Hepatocyte (in vitro differentiated cells): ENCODE measurements around the gene SEMA6C. TPM values are rescaled to one million over a fixed set of nuclear protein-coding genes. Genes with fewer than 3 reads are reported as not detected.

Source experiments
- DNase-seq: peaks from one replicate; pipeline ENCODE4 v3.0.0-alpha.2; 2016; ENCODE audit warnings: low spot score
- H2AFZ ChIP-seq: fragments of 200-600 bp; sonication (generic); 2 replicates; pipeline ENCODE4 v1.6.0; 2016; ENCODE audit warnings: antibody characterized with exemption, mild to moderate bottlenecking
- H3K27ac ChIP-seq: fragments of 200-600 bp; sonication (generic); 2 replicates; pipeline ENCODE4 v1.5.1; 2016; ENCODE audit warnings: mild to moderate bottlenecking
- H3K27me3 ChIP-seq: fragments of 200-600 bp; sonication (generic); 2 replicates; pipeline ENCODE4 v1.6.1; 2016
- H3K36me3 ChIP-seq: fragments of 200-600 bp; sonication (generic); replicated peaks from 2 replicates; pipeline ENCODE4 v1.5.1; 2016; ENCODE audit warnings: low read depth; ENCODE audit not compliant: insufficient read depth
- H3K4me1 ChIP-seq: fragments of 200-600 bp; sonication (generic); 2 replicates; pipeline ENCODE4 v1.5.1; 2016; ENCODE audit warnings: mild to moderate bottlenecking, moderate library complexity; ENCODE audit not compliant: insufficient read depth
- H3K4me2 ChIP-seq: fragments of 200-600 bp; sonication (generic); 2 replicates; pipeline ENCODE4 v1.6.0; 2016
- H3K4me3 ChIP-seq: fragments of 200-600 bp; sonication (generic); 2 replicates; pipeline ENCODE4 v1.5.1; 2016; ENCODE audit warnings: mild to moderate bottlenecking
- H3K79me2 ChIP-seq: fragments of 200-600 bp; sonication (generic); 2 replicates; pipeline ENCODE4 v1.6.0; 2017; ENCODE audit warnings: mild to moderate bottlenecking
- H3K9me2 ChIP-seq: fragments of 200-600 bp; sonication (generic); replicated peaks from 2 replicates; pipeline ENCODE4 v1.6.0; 2017; ENCODE audit warnings: mild to moderate bottlenecking; ENCODE audit not compliant: insufficient read depth
- H3K9me3 ChIP-seq: fragments of 200-600 bp; sonication (generic); 2 replicates; pipeline ENCODE4 v1.5.1; 2016; ENCODE audit warnings: low read depth, mild to moderate bottlenecking
- H4K20me1 ChIP-seq: fragments of 200-600 bp; sonication (generic); 2 replicates; pipeline ENCODE4 v1.6.0; 2016; ENCODE audit warnings: mild to moderate bottlenecking; ENCODE audit not compliant: insufficient read depth, poor library complexity, severe bottlenecking
- CTCF ChIP-seq: fragments of 200-600 bp; sonication (generic); IDR thresholded peaks from 2 replicates; pipeline ENCODE4 v1.5.1; 2016; ENCODE audit warnings: antibody characterized with exemption, mild to moderate bottlenecking; ENCODE audit not compliant: poor library complexity
- EZH2 ChIP-seq: fragments of 200-600 bp; sonication (generic); IDR thresholded peaks from 2 replicates; pipeline ENCODE4 v1.6.1; 2016; ENCODE audit warnings: antibody characterized with exemption, mild to moderate bottlenecking, borderline replicate concordance
- EZH2phosphoT487 ChIP-seq: fragments of 200-600 bp; sonication (generic); IDR thresholded peaks from one replicate; pipeline ENCODE4 v1.6.1; 2018; ENCODE audit warnings: antibody characterized with exemption, mild to moderate bottlenecking, low read depth, moderate library complexity; ENCODE audit not compliant: unreplicated experiment, severe bottlenecking
- WGBS: methylation state at CpG from one replicate; pipeline ENCODE4 v1.1.6; 2016; ENCODE audit warnings: low lambda C conversion rate; ENCODE audit errors: missing lambda C conversion rate; 5-methylcytosine and 5-hydroxymethylcytosine counted together
- polyA plus RNA-seq: library from polyadenylated mRNA; unstranded; fragments of >200 nt; fragmentation: Nextera tagmentation; extraction: Ambion mirVana; gene quantifications from 2 replicates; pipeline ENCODE4 v1.2.1, GENCODE V29; 2016
- total RNA-seq: library from RNA; depleted of rRNA; stranded (reverse); fragments of >200 nt; gene quantifications from 2 replicates; pipeline ENCODE4 v1.2.3, GENCODE V29; 2014

Gene SEMA6C
- total and polyA plus RNA-seq, 2 experiments from 2014 or later, result 25.1 to 41.6 TPM

DNA sequence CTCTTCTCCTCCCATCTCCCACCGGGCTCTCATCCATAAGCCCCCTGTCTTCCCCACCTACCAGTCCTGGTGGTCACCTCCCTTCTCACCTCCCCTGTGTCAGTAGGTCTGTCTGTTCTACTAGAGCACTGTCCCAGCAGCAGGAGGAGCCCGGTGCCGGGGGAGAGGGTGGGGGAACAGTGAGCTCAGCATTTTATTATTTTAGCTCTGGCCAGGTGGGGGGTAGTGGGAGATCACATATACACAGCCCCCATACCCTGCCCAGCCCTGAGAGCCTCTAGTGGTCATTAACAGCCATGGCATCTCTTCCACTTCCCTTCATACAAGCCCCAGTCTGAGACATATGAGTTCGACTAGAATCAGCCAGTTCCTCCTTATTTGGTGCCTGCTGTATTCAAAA, 29.4 kb upstream of the SEMA6C start, which contains the start of gene TMOD4:
Gene TMOD4 (minus strand): TSS at position 119 of the 400 bp plus-strand sequence. CDS start 1,106 bp downstream, outside the sequence.
- Histone ChIP-seq H3K4me3 (no peak within 1 kb of the TSS), H3K27ac (no peak within 1 kb of the TSS), H3K79me2 (no peaks in the 10 kb centered on the region), H3K9me2 (no peaks in the 10 kb centered on the region), H3K27me3 (no peaks in the 10 kb centered on the region), H3K4me1 (no peaks in the 10 kb centered on the region), H3K36me3 (no peaks in the 10 kb centered on the region), H3K9me3 (no peaks in the 10 kb centered on the region), H2AFZ (no peak within 1 kb of the TSS), H4K20me1 (no peaks in the 10 kb centered on the region), H3K4me2 (no peak within 1 kb of the TSS)
- no peak for TF ChIP-seq EZH2
- TF ChIP-seq CTCF, result peak; percentile 27
- 77% methylated on average over 4 of the region's 4 CpGs for WGBS
- peak; percentile 30 for DNase-seq

DNA sequence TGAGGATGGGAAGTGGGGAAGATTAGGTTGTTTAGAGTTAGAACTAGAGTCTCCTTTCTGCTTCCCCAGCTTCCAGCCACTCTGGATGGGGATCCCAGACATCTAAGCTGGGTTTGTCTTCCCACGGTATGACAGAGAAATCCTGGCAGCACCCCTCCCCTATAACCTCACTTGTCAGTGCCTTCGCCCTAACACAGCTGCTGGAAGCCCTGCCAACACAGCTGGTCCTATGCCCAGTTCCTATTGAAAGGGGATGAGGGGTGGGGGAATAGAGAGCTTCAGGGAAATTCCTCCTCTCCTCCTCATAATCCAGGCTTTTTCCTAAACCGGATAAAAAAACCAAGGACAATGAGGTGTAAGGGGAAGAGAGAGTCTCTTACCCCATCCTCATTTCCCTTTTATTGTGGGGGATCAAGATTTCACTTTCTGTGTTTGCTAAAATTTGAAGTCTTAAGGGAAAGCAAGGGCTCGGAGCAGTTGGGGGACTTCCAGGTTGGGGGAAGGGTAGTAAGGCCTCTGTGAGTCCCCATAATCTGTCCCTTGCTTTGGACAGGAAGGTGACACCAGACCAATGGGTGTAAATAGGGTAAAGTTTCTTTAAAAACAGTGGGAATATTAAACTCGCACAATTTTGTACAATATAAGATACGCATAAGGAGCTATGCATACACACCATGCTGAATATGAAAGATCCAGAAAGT, 28.8 kb upstream of the SEMA6C start:
- no peaks in the 10 kb centered on the region for H3K79me2 ChIP-seq
- no peaks in the 10 kb centered on the region for H3K9me2 ChIP-seq
- no peak overlapping the region for H2AFZ ChIP-seq
- no peaks in the 10 kb centered on the region for H3K27me3 ChIP-seq
- no peak for DNase-seq
- no peak overlapping the region for H3K27ac ChIP-seq
- WGBS, result 88% methylated on average over 6 of the region's 6 CpGs
- no peaks in the 10 kb centered on the region for H3K4me1 ChIP-seq
- no peak overlapping the region for H3K4me2 ChIP-seq
- no peaks in the 10 kb centered on the region for H3K9me3 ChIP-seq
- H3K4me3 ChIP-seq, result no peak overlapping the region
- no peaks in the 10 kb centered on the region for H4K20me1 ChIP-seq
- no peak for TF ChIP-seq EZH2
- TF ChIP-seq CTCF, result no peak
- no peak for TF ChIP-seq EZH2phosphoT487
- no peaks in the 10 kb centered on the region for H3K36me3 ChIP-seq

DNA sequence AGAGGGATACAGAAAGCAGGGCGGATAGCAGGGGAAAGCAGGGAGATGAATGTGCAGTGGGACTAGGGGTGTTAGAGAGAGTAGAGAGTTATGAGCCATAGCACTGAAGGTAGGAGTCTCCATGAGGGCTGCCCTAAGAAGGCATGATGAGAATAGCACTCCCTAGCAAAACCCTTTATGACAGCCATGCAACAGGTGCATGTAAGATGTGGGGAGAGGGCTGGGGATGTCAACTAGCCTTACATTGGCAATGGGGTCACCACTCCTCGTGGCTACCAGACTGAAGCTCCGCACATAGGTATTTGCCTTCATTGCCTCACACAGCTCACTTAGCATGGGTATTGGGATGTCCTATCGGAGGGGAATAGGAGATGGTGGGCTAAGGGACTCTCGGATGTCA, 24.8 kb upstream of the SEMA6C start:
- Histone ChIP-seq H3K4me3 (no peak overlapping the region), H3K9me2 (no peaks in the 10 kb centered on the region)

More for the DNA sequence above, 24.8 kb upstream of the SEMA6C start:
- peaks cover 6% of the 10 kb centered on the region for H3K4me1 ChIP-seq
- H3K27ac ChIP-seq, result no peak overlapping the region
- H4K20me1 ChIP-seq, result no peaks in the 10 kb centered on the region
- no peak for DNase-seq
- H2AFZ ChIP-seq, result no peak overlapping the region
- H3K79me2 ChIP-seq, result peaks cover 14% of the 10 kb centered on the region
- H3K4me2 ChIP-seq, result no peak overlapping the region
- 93% methylated on average over 5 of the region's 5 CpGs for WGBS
- no peaks in the 10 kb centered on the region for H3K9me3 ChIP-seq
- H3K36me3 ChIP-seq, result no peaks in the 10 kb centered on the region
- no peaks in the 10 kb centered on the region for H3K27me3 ChIP-seq
- TF ChIP-seq EZH2, result no peak
- TF ChIP-seq CTCF, result no peak
- TF ChIP-seq EZH2phosphoT487, result no peak
